T-cell (primary cell): Measurements from ENCODE around the gene DLG1. TPM values are rescaled to one million over a fixed set of nuclear protein-coding genes. Genes with fewer than 3 reads are reported as not detected.

Source experiments
- ATAC-seq, 4 experiments: fragments of 200-7000 bp in 3 of 4; fragments of 150-1000 bp in 1 of 4; cut with Tn5 transposase; replicated peaks in 1 of 4; 1 replicate in 3 of 4; 2 replicates in 1 of 4; pipeline ENCODE4 v1.10.0; 2021; ENCODE audit warnings: moderate library complexity in 3 of 4, mild to moderate bottlenecking in 2 of 4, moderate number of reproducible peaks in 1 of 4
- CTCF ChIA-PET, 2 donors: fragments of 300-600 bp; sonication (Branson Sonifier 250); formaldehyde crosslinking; loops; one replicate each; lab custom pipeline; 2022; ENCODE audit warnings: antibody characterized with exemption in 2 of 2; lab: Charles Lee
- POLR2A ChIA-PET, 2 donors: fragments of 300-600 bp; sonication (Branson Sonifier 250); formaldehyde crosslinking; loops; one replicate each; lab custom pipeline; 2022; ENCODE audit warnings: antibody characterized with exemption in 2 of 2; lab: Charles Lee
- DNase-seq, 35 experiments: peaks; one replicate each; pipeline versions ENCODE4 v3.0.0 to v3.0.0-alpha.2; 2013 to 2023
- H3K27ac ChIP-seq: one replicate; pipeline ENCODE4 v1.5.1; 2013; ENCODE audit warnings: low read length
- H3K27me3 ChIP-seq, 2 experiments: replicated peaks in 1 of 2; 1 replicate in 1 of 2; 2 replicates in 1 of 2; pipeline versions ENCODE4 v1.6.1 to v1.7.0; 2013; ENCODE audit warnings: low read length in 1 of 2, mixed read lengths in 1 of 2; ENCODE audit not compliant: control insufficient read depth in 2 of 2, insufficient read depth in 2 of 2; ENCODE audit errors: extremely low read depth in 1 of 2
- H3K36me3 ChIP-seq, 2 donors: 1 replicate in 1 of 2; 2 replicates in 1 of 2; pipeline versions ENCODE4 v1.6.1 to v1.7.0; 2013; ENCODE audit warnings: low read length in 1 of 2; ENCODE audit not compliant: control insufficient read depth in 2 of 2, insufficient read depth in 1 of 2; ENCODE audit errors: extremely low read depth in 1 of 2
- H3K4me1 ChIP-seq, 2 experiments: 1 replicate in 1 of 2; 2 replicates in 1 of 2; pipeline versions ENCODE4 v1.6.1 to v1.7.0; 2013; ENCODE audit warnings: low read length in 2 of 2, mixed read lengths in 1 of 2; ENCODE audit not compliant: insufficient read depth in 2 of 2, control insufficient read depth in 1 of 2; ENCODE audit errors: extremely low read depth in 1 of 2
- H3K4me3 ChIP-seq, 2 donors: 1 replicate in 1 of 2; 2 replicates in 1 of 2; pipeline versions ENCODE4 v1.5.1 to v1.7.0; 2013; ENCODE audit warnings: mild to moderate bottlenecking in 2 of 2, low read length in 1 of 2, moderate library complexity in 1 of 2; ENCODE audit not compliant: control insufficient read depth in 1 of 2; ENCODE audit errors: extremely low read depth in 1 of 2
- H3K9me3 ChIP-seq: 2 replicates; pipeline ENCODE4 v1.7.0; 2013
- H3K27ac Mint-ChIP-seq, 2 donors: one replicate each; pipeline ENCODE4 v1.8.0; 2020 to 2021; ENCODE audit warnings: mild to moderate bottlenecking in 2 of 2, mixed read lengths in 2 of 2
- H3K27me3 Mint-ChIP-seq, 2 donors: one replicate each; pipeline ENCODE4 v1.8.0; 2021 to 2022; ENCODE audit warnings: mixed read lengths in 2 of 2
- H3K36me3 Mint-ChIP-seq: one replicate; pipeline ENCODE4 v1.8.0; 2021; ENCODE audit warnings: mixed read lengths
- H3K4me1 Mint-ChIP-seq, 3 donors: one replicate each; pipeline ENCODE4 v1.8.0; 2020 to 2022; ENCODE audit warnings: mixed read lengths in 3 of 3, mild to moderate bottlenecking in 1 of 3
- H3K4me3 Mint-ChIP-seq, 3 donors: one replicate each; pipeline ENCODE4 v1.8.0; 2020 to 2022; ENCODE audit warnings: mild to moderate bottlenecking in 3 of 3, mixed read lengths in 3 of 3, moderate library complexity in 3 of 3
- H3K9me3 Mint-ChIP-seq, 3 donors: one replicate each; pipeline ENCODE4 v1.8.0; 2020 to 2022; ENCODE audit warnings: mixed read lengths in 3 of 3
- WGBS: methylation state at CpG from one replicate; pipeline ENCODE4 v1.1.5; 2013; ENCODE audit warnings: missing lambda C conversion rate; ENCODE audit not compliant: insufficient coverage; 5-methylcytosine and 5-hydroxymethylcytosine counted together
- total RNA-seq, 35 experiments: library from RNA in 6 of 35; stranded (reverse) in 6 of 35; fragments of 120-200 nt in 1 of 35; gene quantifications; one replicate each; pipeline versions ENCODE4 v1.2.1 to v1.2.4 and lab custom pipeline; 2013 to 2026

Gene DLG1
- total RNA-seq, 5 donors from 2014 or later (not counting 1 experiment from before 2014, with no cell fraction given) = 65.5 to 96.5 (median 68.4) TPM

DNA sequence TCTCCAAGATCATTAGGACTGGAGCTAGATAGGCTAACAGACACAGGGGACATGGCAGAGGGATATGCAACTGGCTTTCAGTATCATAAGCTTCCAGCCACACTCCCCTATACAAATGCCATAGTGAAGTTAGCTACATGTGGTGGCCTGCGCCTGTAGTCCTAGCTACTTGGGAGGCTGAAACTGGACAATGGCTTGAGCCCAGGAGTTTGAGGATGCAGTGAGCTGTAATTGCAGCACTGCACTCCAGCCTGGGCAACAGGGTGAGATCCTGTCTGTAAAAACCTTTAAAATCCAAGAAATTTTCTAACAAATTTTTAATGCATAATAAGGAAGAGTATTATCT lies 37.3 kb downstream of the DLG1 start:
- H3K4me3 Mint-ChIP-seq = no peak overlapping the region
- H3K4me1 ChIP-seq = peaks cover 0 to 8% of the 10 kb centered on the region in 2 experiments
- peaks cover 52 to 63% (median 60%) of the 10 kb centered on the region in 3 donors for H3K4me1 Mint-ChIP-seq

GRCh38 chr3:197260491-197261163 lies 37.8 kb downstream of the DLG1 start:
- Mint-ChIP-seq H3K4me1 (peaks cover 48 to 62% (median 61%) of the 10 kb centered on the region in 3 donors), H3K36me3 (peaks cover 9% of the 10 kb centered on the region), H3K27ac (peak overlapping the region; percentile 4 to 58), H3K27me3 (no peaks in the 10 kb centered on the region), H3K4me3 (no peak overlapping the region), H3K9me3 (no peaks in the 10 kb centered on the region)
- peaks cover 0 to 3% of the 10 kb centered on the region in 2 donors for H3K36me3 ChIP-seq
- ATAC-seq = no peak
- H3K27me3 ChIP-seq = no peaks in the 10 kb centered on the region
- ChIA-PET CTCF (interaction anchor here in 1 of 2 donors (0.6 to 0.8 kb wide), 4 partner anchors 8 to 613 kb away, joined by 3 to 6 read pairs (median 4); no protein-coding TSS in a partner anchor), POLR2A (interaction anchor here in 1 of 2 donors (0.6 kb wide), 1 partner anchor 14 kb away, joined by 6 read pairs; no protein-coding TSS in a partner anchor)
- H3K4me3 ChIP-seq = no peak overlapping the region
- DNase-seq = no peak
- H3K27ac ChIP-seq = no peak overlapping the region
- H3K4me1 ChIP-seq = peaks cover 0 to 8% of the 10 kb centered on the region in 2 experiments
- no peaks in the 10 kb centered on the region for H3K9me3 ChIP-seq
- no CpG with 5 or more reads among the region's 4 CpGs for WGBS

More for the DNA sequence above, 37.3 kb downstream of the DLG1 start:
- no CpG with 5 or more reads among the region's 1 CpG for WGBS
- ChIA-PET POLR2A (no interaction called here), CTCF (no interaction called here)
- Mint-ChIP-seq H3K36me3 (peaks cover 12% of the 10 kb centered on the region), H3K27ac (peak overlapping the region in 1 of 2 donors; percentile 58), H3K27me3 (no peaks in the 10 kb centered on the region), H3K9me3 (no peaks in the 10 kb centered on the region)
- no peak for ATAC-seq
- Histone ChIP-seq H3K4me3 (no peak overlapping the region), H3K9me3 (no peaks in the 10 kb centered on the region), H3K36me3 (peaks cover 0 to 3% of the 10 kb centered on the region in 2 donors), H3K27me3 (no peaks in the 10 kb centered on the region), H3K27ac (no peak overlapping the region)
- DNase-seq = no peak

- peaks cover 54 to 67% (median 66%) of the 10 kb centered on the region in 3 donors for H3K4me1 Mint-ChIP-seq
- no peaks in the 10 kb centered on the region for H3K27me3 Mint-ChIP-seq
- peaks cover 3 to 8% of the 10 kb centered on the region in 2 experiments for H3K4me1 ChIP-seq
- no peak for ATAC-seq
- no CpG with 5 or more reads among the region's 2 CpGs for whole genome bisulfite sequencing
- peaks cover 4% of the 10 kb centered on the region for H3K36me3 Mint-ChIP-seq
- CTCF ChIA-PET = interaction anchor here in 1 of 2 donors (1.2 kb wide), 1 partner anchor 195 kb away, joined by 4 read pairs; no protein-coding TSS in a partner anchor
- no peaks in the 10 kb centered on the region for H3K27me3 ChIP-seq
- no peak overlapping the region for H3K4me3 Mint-ChIP-seq
- no peak overlapping the region for H3K4me3 ChIP-seq
- peak overlapping the region in 1 of 2 donors; percentile 5 for H3K27ac Mint-ChIP-seq
- POLR2A ChIA-PET = interaction anchor here in 1 of 2 donors (0.6 kb wide), 1 partner anchor 526 kb away, joined by 3 read pairs; no protein-coding TSS in a partner anchor
- no peaks in the 10 kb centered on the region for H3K9me3 Mint-ChIP-seq
- H3K36me3 ChIP-seq = peaks cover 0 to 3% of the 10 kb centered on the region in 2 donors
- no peak overlapping the region for H3K27ac ChIP-seq
- H3K9me3 ChIP-seq = no peaks in the 10 kb centered on the region
- no peak for DNase-seq
Observed at GRCh38 chr3:197259096-197259495, 39.3 kb downstream of the DLG1 start.

DNA sequence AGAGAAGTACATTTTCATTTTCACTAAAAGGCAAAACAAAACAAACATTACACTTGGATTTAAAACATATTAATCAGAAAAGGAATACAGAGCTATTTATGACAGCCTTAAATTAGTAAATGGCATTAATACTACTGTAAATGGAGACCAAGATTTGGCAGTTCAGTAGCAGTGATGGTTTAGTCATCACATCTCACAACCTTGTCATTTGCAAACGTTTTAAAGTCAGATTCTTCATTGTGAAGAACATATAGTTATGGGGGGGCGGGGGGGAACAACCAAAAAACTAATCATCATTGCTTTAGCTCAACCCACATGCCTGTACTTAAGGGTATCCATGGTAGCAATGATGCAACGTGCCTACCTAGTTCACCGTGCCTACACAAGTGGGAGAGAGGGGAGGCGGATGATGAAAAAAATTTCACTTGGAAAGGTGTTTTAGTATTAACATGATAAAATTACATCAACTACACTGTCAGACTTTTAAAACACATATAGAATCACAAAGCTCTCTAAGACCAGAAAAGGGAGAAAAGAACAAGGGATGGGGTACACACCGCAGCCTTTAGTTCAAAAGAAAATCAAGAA lies 40.1 kb downstream of the DLG1 start:
- Histone ChIP-seq H3K4me3 (no peak overlapping the region), H3K27ac (no peak overlapping the region), H3K27me3 (no peaks in the 10 kb centered on the region), H3K36me3 (no peaks in the 10 kb centered on the region), H3K9me3 (no peaks in the 10 kb centered on the region), H3K4me1 (peaks cover 6 to 12% of the 10 kb centered on the region in 2 experiments)
- no peak overlapping the region for H3K27ac Mint-ChIP-seq
- no peaks in the 10 kb centered on the region for H3K27me3 Mint-ChIP-seq
- no CpG with 5 or more reads among the region's 6 CpGs for WGBS
- H3K4me3 Mint-ChIP-seq = no peak overlapping the region
- H3K4me1 Mint-ChIP-seq = peaks cover 62 to 74% (median 74%) of the 10 kb centered on the region in 3 donors
- no peaks in the 10 kb centered on the region for H3K9me3 Mint-ChIP-seq
- DNase-seq = no peak
- ChIA-PET POLR2A (interaction anchor here (0.5 to 0.6 kb wide), 2 partner anchors 168 to 527 kb away, joined by 3 to 10 read pairs; no protein-coding TSS in a partner anchor), CTCF (interaction anchor here (0.5 to 3.1 kb wide), 6 partner anchors 8 to 252 kb away, joined by 3 to 19 read pairs (median 4); no protein-coding TSS in a partner anchor)
- H3K36me3 Mint-ChIP-seq = peaks cover 3% of the 10 kb centered on the region
- no peak for ATAC-seq

GRCh38 chr3:197257711-197258110 lies 40.7 kb downstream of the DLG1 start:
- ATAC-seq (no peak), DNase-seq (no peak)
- Histone ChIP-seq H3K4me3 (no peak overlapping the region), H3K36me3 (no peaks in the 10 kb centered on the region), H3K4me1 (peaks cover 6 to 14% of the 10 kb centered on the region in 2 experiments), H3K9me3 (no peaks in the 10 kb centered on the region), H3K27me3 (no peaks in the 10 kb centered on the region), H3K27ac (no peak overlapping the region)
- no peaks in the 10 kb centered on the region for H3K27me3 Mint-ChIP-seq
- no peaks in the 10 kb centered on the region for H3K36me3 Mint-ChIP-seq
- H3K27ac Mint-ChIP-seq = no peak overlapping the region
- H3K9me3 Mint-ChIP-seq = no peaks in the 10 kb centered on the region
- 86% methylated on average over 1 of the region's 5 CpGs for WGBS
- no peak overlapping the region for H3K4me3 Mint-ChIP-seq
- peaks cover 68 to 76% (median 75%) of the 10 kb centered on the region in 3 donors for H3K4me1 Mint-ChIP-seq
- ChIA-PET CTCF (interaction anchor here (0.5 to 3.1 kb wide), 14 partner anchors 8 to 253 kb away, joined by 3 to 19 read pairs (median 4); no protein-coding TSS in a partner anchor), POLR2A (interaction anchor here in 1 of 2 donors (0.5 to 0.6 kb wide), 2 partner anchors 76 to 168 kb away, joined by 3 to 10 read pairs; no protein-coding TSS in a partner anchor)

DNA sequence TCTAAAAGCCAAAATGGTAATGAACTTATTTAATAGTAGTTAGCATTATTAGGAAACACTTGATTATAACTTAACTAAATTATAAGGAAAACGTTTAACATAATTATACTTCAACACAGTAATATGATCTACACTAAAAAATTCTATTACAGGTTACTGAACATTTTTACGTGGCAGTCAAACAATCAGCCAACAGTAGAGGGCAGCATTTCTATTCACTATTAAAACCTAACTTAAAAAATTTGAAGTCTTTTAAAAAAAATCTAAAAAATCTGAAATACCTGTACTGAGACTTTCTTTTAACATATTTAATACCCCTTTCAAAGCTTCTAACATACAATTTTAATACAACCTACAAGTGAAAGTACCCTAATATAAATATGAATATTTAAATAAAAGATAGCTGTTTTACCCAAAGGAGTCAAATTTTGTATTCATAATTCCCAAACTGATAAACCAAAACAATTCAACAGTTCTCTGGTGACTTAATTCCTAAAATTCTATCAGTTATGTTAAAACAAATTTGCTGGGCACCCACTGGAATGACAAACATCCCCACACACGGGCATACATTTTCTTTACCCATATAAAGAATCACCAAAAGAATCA lies 41.5 kb downstream of the DLG1 start:
- Histone ChIP-seq H3K4me1 (peaks cover 6 to 14% of the 10 kb centered on the region in 2 experiments), H3K9me3 (no peaks in the 10 kb centered on the region), H3K4me3 (no peak overlapping the region), H3K36me3 (no peaks in the 10 kb centered on the region), H3K27me3 (no peaks in the 10 kb centered on the region), H3K27ac (no peak overlapping the region)
- Mint-ChIP-seq H3K27me3 (no peaks in the 10 kb centered on the region), H3K9me3 (no peaks in the 10 kb centered on the region), H3K27ac (peak overlapping the region in 1 of 2 donors; percentile 16), H3K4me1 (peaks cover 71 to 76% (median 74%) of the 10 kb centered on the region in 3 donors), H3K4me3 (no peak overlapping the region), H3K36me3 (peaks cover 6% of the 10 kb centered on the region)
- DNase-seq (peak in 23 of 35 experiments; percentile 3 to 74 (median 18)), ATAC-seq (no peak)
- ChIA-PET CTCF (interaction anchor here (0.5 to 3.1 kb wide), 22 partner anchors 8 to 525 kb away, joined by 3 to 19 read pairs (median 4); no protein-coding TSS in a partner anchor), POLR2A (interaction anchor here (0.6 kb wide), 2 partner anchors 77 to 269 kb away, joined by 3 read pairs; no protein-coding TSS in a partner anchor)
- 0% methylated on average over 1 of the region's 3 CpGs for WGBS
